HFFc6 (cell line): ENCODE results near the gene CLDN16. TPM values are rescaled to one million over a fixed set of nuclear protein-coding genes. Genes with fewer than 3 reads are reported as not detected.

Experiments used
- DNase-seq: peaks from one replicate; pipeline ENCODE4 v3.0.0-alpha.2; 2018
- H3K27ac Mint-ChIP-seq: 2 replicates; pipeline ENCODE4 v1.8.0; 2020; ENCODE audit warnings: mild to moderate bottlenecking, mixed read lengths
- H3K27me3 Mint-ChIP-seq: 2 replicates; pipeline ENCODE4 v1.8.0; 2021; ENCODE audit warnings: mild to moderate bottlenecking, moderate library complexity, mixed read lengths; ENCODE audit not compliant: insufficient read depth
- H3K36me3 Mint-ChIP-seq: 2 replicates; pipeline ENCODE4 v1.8.0; 2021; ENCODE audit warnings: low read depth, mixed read lengths
- H3K4me1 Mint-ChIP-seq: 2 replicates; pipeline ENCODE4 v1.8.0; 2020; ENCODE audit warnings: low read depth, mixed read lengths
- H3K4me3 Mint-ChIP-seq: 2 replicates; pipeline ENCODE4 v1.8.0; 2020; ENCODE audit warnings: mild to moderate bottlenecking, moderate library complexity, mixed read lengths
- H3K9me3 Mint-ChIP-seq: 2 replicates; pipeline ENCODE4 v1.8.0; 2020; ENCODE audit warnings: mild to moderate bottlenecking, mixed read lengths
- CTCF ChIP-seq: fragments of 200-600 bp; sonication (generic); IDR thresholded peaks from 2 replicates; pipeline ENCODE4 v1.5.0; 2021; ENCODE audit warnings: antibody characterized with exemption, mild to moderate bottlenecking
- total RNA-seq, 6 experiments: library from RNA; stranded (reverse); fragmentation: NEBNext Ultra II Directional; extraction: Animal tissue kit (Norgen Biotek cat#: 25700); gene quantifications; 2 replicates in 1 of 6; 3 replicates in 5 of 6; pipeline ENCODE4 v1.2.3, GENCODE V29; 2021

Gene CLDN16
- total RNA-seq, 6 experiments from 2014 or later: 0.05 to 0.07 TPM; not detected in 4

- Mint-ChIP-seq H3K4me3 (no peak overlapping the region), H3K27ac (no peak overlapping the region), H3K4me1 (peaks cover 5% of the 10 kb centered on the region; the same call in 1 of the 2 replicates), H3K9me3 (no peaks in the 10 kb centered on the region), H3K27me3 (peaks cover 6% of the 10 kb centered on the region; the same call in 1 of the 2 replicates), H3K36me3 (no peaks in the 10 kb centered on the region)
- no peak for DNase-seq
- no peak for TF ChIP-seq CTCF
These were observed 14.0 kb downstream of the CLDN16 start for GRCh38 chr3:190401963-190402362.

- H3K4me3 Mint-ChIP-seq: no peak overlapping the region
- H3K27me3 Mint-ChIP-seq: peaks cover 6% of the 10 kb centered on the region; the same call in 1 of the 2 replicates
- no peaks in the 10 kb centered on the region for H3K9me3 Mint-ChIP-seq
- TF ChIP-seq CTCF: no peak
- H3K36me3 Mint-ChIP-seq: no peaks in the 10 kb centered on the region
- peaks cover 5% of the 10 kb centered on the region; the same call in 1 of the 2 replicates for H3K4me1 Mint-ChIP-seq
- H3K27ac Mint-ChIP-seq: no peak overlapping the region
- DNase-seq: no peak
These were observed 16.8 kb downstream of the CLDN16 start for GRCh38 chr3:190404715-190405114.

- H3K4me3 Mint-ChIP-seq: no peak overlapping the region
- H3K27ac Mint-ChIP-seq: no peak overlapping the region
- no peaks in the 10 kb centered on the region for H3K9me3 Mint-ChIP-seq
- DNase-seq: no peak
- H3K27me3 Mint-ChIP-seq: no peaks in the 10 kb centered on the region
- no peaks in the 10 kb centered on the region for H3K4me1 Mint-ChIP-seq
- no peaks in the 10 kb centered on the region for H3K36me3 Mint-ChIP-seq
- TF ChIP-seq CTCF: no peak
These were observed 26.3 kb downstream of the CLDN16 start for GRCh38 chr3:190414297-190414696.

GRCh38 chr3:190424108-190424477 is 36.1 kb downstream of the CLDN16 start:
- H3K36me3 Mint-ChIP-seq: no peaks in the 10 kb centered on the region
- H3K9me3 Mint-ChIP-seq: no peaks in the 10 kb centered on the region
- no peak overlapping the region for H3K4me3 Mint-ChIP-seq
- H3K27me3 Mint-ChIP-seq: no peaks in the 10 kb centered on the region
- peaks cover 11% of the 10 kb centered on the region for H3K4me1 Mint-ChIP-seq
- TF ChIP-seq CTCF: no peak
- H3K27ac Mint-ChIP-seq: no peak overlapping the region
- no peak for DNase-seq

GRCh38 chr3:190424478-190425439 is 36.8 kb downstream of the CLDN16 start:
- Mint-ChIP-seq H3K4me3 (peak overlapping the region; percentile 33; the same call in 1 of the 2 replicates), H3K4me1 (peaks cover 17% of the 10 kb centered on the region), H3K9me3 (no peaks in the 10 kb centered on the region), H3K36me3 (no peaks in the 10 kb centered on the region), H3K27me3 (no peaks in the 10 kb centered on the region), H3K27ac (no peak overlapping the region)
- TF ChIP-seq CTCF: peak; percentile 85
- peak; percentile 65 for DNase-seq
